GM03348 (cell line): ENCODE measurements around the gene EHBP1.

Experiments used
- DNase-seq: peaks from one replicate; pipeline ENCODE4 v3.0.0; 2012; ENCODE audit warnings: low spot score

The EHBP1 gene

GRCh38 chr2:62964050-62964449 lies 258.5 kb downstream of the EHBP1 start:
- DNase-seq: no peak

GRCh38 chr2:62964671-62965070 lies 259.2 kb downstream of the EHBP1 start:
- DNase-seq: no peak

GRCh38 chr2:62966991-62967390 lies 261.5 kb downstream of the EHBP1 start:
- DNase-seq: no peak

GRCh38 chr2:62968168-62968567 lies 262.7 kb downstream of the EHBP1 start:
- no peak for DNase-seq

DNA sequence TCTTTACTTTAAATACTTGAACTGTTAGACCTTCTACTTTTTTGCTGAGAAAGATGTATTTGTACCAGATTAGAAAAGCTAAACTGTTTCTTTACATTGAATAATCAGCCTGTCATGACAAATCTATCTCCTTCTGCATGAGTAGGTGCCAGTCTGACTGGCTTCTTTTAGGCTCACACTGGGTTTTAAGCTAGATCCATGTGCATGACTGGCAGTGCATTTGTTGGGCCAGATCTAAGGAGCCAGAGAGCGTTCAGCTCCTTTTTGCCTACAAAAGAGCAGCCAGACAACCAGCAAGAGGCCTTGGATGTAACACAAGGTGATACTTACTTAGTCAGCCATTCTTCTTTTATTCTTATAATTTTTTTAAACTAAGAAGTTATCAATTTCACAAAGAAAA lies 263.2 kb downstream of the EHBP1 start:
- DNase-seq: no peak

DNA sequence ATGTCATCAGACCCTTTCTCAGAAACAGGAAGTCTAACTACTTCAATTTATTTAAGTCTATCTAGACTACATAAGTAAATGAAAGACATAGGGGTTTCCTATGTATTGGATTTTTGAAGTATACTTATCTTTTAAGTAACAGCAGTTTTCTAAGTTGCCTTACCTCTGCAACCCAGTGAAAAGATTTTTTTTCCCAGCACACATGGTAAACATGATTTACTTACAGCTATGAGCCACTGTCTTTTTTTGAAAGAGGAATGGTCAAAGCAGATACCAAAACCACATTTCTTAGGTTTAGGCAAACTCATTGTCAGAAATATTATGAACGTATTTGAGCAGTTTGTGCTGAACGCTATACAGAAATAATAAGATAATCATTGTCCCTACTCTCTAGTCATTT lies 266.4 kb downstream of the EHBP1 start:
- DNase-seq: no peak

DNA sequence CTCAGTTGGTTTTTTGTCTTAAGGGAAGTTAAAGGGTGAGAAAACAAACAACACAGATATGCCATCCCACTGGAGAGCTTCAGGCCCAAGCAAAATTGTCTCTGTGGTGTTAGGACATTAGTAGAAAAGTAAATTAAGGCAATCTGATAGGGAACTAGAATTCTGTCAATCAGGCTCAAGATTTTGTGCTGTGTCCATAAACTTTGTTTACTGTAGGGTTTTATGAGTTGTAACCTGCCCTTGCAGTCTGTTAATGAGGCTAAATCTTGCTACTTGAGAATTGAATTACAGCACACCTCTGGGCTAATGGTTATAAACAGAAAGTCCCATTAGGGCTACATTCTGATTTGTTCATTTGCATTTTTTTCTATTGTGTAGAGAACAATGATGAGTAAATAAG lies 267.1 kb downstream of the EHBP1 start:
- DNase-seq: no peak

GRCh38 chr2:62974999-62975398 lies 269.5 kb downstream of the EHBP1 start:
- no peak for DNase-seq

DNA sequence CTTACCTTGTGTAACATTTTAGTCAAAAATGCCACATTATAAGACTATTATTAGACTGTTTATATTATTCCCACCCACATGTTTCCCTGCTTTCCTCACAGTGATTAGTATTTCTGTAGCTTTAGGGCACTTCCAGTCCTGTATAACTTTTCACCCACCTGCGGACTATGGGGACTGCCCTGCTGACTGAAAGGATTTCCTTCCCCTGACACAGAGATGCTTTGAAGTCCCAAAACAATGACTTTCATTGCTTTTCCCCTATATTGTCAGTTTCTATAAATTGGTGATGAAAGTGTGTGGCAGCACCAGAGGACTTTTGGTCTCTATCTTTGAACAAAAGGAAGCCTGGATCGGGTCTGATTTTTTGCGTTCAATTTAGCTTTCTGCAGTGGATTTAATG lies 286.1 kb downstream of the EHBP1 start:
- no peak for DNase-seq

DNA sequence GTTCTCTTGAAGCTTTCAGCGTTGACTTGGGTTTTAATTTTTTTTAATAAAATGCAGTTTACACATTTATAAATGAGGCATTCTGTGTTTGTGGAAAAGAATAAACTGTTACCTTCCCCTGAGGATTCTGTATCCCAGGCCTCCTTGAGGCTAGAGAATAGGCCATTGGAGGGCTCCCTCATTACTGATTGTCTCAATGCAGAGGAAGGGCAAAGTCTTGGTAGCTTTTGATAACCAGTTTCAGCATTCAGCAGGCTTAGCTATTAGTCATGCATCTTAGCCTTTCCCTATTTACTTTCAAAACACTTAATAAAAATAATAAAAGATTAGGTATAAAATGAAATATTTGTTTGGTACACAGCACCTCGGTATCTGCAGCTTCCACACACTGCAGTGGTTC lies 287.0 kb downstream of the EHBP1 start:
- no peak for DNase-seq

DNA sequence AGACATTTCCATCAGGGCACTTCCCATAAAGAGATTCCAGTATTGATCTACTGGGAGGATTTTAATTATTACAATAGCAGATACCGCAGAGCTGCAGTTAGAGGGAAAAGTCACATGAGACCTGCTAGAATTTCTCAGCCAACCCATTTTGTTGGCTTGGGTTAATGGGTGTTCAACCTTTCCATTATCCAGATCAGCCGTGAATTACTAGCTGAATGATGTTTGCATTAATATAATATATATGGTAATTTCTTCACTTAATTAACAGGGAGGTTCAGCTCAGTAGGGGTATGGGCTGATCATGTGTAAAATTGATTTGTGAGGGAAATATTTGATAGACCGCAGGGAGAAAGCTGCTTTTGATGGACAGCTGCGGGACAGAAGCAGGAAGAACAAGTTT lies 288.7 kb downstream of the EHBP1 start:
- no peak for DNase-seq

GRCh38 chr2:62996534-62997186 lies 291.1 kb downstream of the EHBP1 start:
- no peak for DNase-seq

DNA sequence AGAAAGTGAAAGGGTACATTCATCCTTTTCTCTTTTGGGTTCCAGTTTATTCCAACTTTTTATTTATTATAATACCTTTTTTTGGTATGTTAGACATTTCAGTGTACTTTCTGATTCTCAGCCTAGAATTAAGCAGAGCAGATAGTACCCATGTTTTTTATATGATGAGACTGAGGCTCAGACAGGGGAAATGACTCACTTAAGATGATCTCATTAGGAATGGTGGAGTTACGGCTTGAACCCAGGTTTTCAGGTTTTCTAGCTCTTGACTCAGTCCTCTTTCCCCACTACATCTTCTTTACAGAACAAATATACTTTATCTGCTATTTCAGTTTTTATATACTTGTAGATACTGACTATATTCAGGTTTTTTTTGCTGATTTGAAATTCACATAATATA lies 293.4 kb downstream of the EHBP1 start:
- peak; percentile 8 for DNase-seq

DNA sequence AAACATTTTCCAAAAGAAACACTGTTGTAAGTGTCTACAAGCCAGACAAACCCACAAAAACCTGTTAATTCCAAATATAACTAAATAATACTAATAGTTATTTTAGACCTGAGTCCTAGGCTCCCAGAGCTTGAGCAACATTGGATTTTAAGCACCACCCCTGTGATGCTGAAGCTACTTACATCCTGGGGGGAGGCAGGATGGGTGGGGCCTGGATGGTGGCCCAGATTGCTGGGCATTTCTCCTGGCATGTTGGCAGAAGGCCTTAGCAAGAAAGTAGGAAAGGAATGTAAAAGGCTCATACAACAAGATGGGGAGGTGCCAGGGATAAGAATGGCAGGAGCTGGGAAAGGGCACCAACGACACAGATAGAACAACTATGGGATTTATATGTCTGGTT lies 294.4 kb downstream of the EHBP1 start:
- DNase-seq: peak; percentile 42

- peak; percentile 8 for DNase-seq
These were observed 295.3 kb downstream of the EHBP1 start for GRCh38 chr2:63000801-63001200.

DNA sequence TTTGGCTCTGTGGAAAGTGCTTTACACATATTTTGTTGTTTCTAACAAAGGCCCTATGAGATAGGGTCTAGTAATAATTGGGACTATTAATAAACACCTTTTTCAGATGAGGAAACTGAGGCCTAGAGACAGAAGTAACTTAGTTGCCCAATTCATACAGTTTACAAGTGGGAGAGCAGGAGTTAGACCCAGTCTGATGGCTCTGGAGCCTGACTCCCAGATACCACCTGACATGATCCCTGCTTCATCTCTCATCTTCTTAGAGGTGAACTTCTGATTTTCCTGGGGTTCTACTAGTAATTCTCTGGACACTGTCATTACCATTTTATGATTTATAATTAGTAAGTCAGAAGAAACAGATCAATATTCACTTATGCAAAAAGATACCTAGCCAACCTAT lies 296.1 kb downstream of the EHBP1 start:
- no peak for DNase-seq

GRCh38 chr2:63003351-63003750 lies 297.8 kb downstream of the EHBP1 start:
- DNase-seq: no peak

- no peak for DNase-seq
These were observed 302.4 kb downstream of the EHBP1 start for GRCh38 chr2:63007813-63008458.

DNA sequence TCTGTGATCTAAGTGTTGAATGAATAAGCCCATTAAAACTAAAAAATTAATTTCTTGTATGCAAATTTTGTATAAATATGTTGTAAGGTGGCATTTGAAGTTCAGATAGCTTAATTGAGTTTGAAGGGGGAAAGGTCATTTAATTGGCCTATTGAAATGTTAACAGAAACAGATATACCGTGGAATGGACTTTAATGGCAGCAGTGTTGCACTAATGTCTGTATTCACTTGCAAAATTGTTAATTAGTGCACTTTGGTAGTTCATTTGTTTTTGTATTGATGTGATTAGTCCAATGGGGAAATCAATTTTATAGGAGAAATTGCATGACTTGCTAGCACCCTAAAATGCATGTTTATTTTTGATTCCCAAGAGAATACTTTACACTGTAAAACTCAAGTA lies 303.3 kb downstream of the EHBP1 start:
- no peak for DNase-seq

- DNase-seq: no peak
These were observed 304.0 kb downstream of the EHBP1 start for GRCh38 chr2:63009490-63009889.

GRCh38 chr2:63012541-63012940 lies 307.0 kb downstream of the EHBP1 start:
- DNase-seq: no peak

DNA sequence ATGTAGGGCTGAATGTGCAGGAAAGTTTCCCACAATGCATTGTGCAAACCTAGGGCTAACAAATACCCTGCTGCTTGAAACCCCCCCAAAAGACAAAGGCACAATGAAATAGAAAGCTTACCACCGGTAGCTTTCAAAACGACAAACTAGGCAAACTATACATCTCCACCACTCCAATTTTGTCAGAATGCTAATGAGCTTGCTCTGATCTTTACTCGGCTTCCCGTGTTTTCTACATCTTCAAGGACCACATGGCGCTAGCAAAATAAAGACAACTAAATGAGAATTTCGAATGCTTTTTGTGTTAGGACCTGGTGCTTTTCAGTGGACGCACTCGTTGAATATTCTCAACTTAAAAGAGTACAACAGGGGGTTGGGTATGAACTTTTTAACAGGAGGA lies 307.9 kb downstream of the EHBP1 start:
- no peak for DNase-seq

GRCh38 chr2:63015389-63015788 lies 309.9 kb downstream of the EHBP1 start:
- DNase-seq: no peak

DNA sequence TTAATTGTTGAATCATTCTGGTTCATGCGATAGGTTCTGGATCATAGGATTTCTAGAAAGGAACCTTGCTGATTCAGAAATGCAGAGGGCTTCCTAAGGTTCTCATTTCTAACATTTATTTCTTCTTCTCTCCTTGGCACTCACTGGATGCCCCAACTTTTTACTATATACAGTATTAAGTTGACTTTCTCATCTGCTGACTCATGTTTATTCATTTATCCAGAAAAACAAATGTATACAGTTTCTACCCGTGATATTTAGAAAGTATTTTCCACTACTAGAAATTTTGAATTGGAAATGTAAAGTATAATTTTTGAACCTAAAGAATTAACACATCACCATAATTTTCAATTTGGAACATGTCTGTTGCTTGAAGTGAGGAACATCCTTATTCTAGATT lies 312.9 kb downstream of the EHBP1 start:
- DNase-seq: no peak
